ENCODE results near the gene IFT43.

DNA sequence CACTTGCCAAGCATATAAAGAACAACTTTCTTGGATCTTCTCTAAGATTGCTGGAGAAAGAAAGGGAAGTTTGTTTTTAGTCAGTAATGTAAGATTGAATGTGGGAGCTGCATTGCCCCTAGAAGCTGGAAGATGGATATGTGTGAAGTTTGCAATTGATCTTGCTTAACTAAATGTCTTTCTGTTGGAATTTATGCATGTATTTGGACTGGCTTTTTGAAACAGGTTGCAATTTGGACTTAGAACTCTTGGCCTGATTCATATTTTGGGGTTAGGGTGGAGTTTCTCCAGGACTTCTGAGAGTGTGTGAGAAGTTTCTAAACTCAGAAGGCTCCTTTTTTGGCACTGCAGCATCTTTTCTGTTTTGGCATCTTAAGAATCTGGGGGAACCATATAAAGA is 26.4 kb downstream of the IFT43 start:
- TF ChIP-seq POLR2A (IDR thresholded peaks at IDR 0.05) (no peak), CTCF (IDR thresholded peaks at IDR 0.05) (no peak)
